A549 (cell line): ENCODE results near the gene RXRA. TPM values are rescaled to one million over a fixed set of nuclear protein-coding genes. Genes with fewer than 3 reads are reported as not detected.
"Not testable (repeated sequence)": the region's sequence is repeated elsewhere in the genome, so short reads cannot be mapped to it uniquely, and the experiment has no call there.

Experiments
- ATAC-seq, 2 experiments: fragments of 200-7000 bp in 1 of 2; fragments of >200 bp in 1 of 2; cut with Nextera tagmentation in 1 of 2; cut with Tn5 transposase in 1 of 2; 3 replicates each; pipeline versions ENCODE4 v1.8.0 to v1.9.1; 2018 to 2020; ENCODE audit warnings: mild to moderate bottlenecking in 1 of 2, moderate library complexity in 1 of 2
- CTCF ChIA-PET: fragments of 300-600 bp; sonication (Branson Sonifier 250); formaldehyde crosslinking; extraction: SDS; loops from one replicate; lab custom pipeline; 2021; ENCODE audit warnings: antibody characterized with exemption, inconsistent platforms; lab: Yijun Ruan, JAX
- POLR2A ChIA-PET: fragments of 350-600 bp; formaldehyde crosslinking; extraction: SDS; loops from one replicate; lab custom pipeline; 2021; ENCODE audit warnings: antibody characterized with exemption, inconsistent platforms; lab: Yijun Ruan, JAX
- DNase-seq, 2 experiments: peaks; one replicate each; pipeline versions ENCODE4 v3.0.0 to v3.0.0-alpha.2; 2011 to 2016; ENCODE audit warnings: low read depth in 1 of 2, low spot score in 1 of 2
- FAIRE-seq: peaks from 2 replicates; lab custom pipeline; 2011; peaks lifted over from hg19 to GRCh38; lab: Jason Lieb, UNC
- H3K27ac ChIP-seq, 2 experiments: fragments of >200 bp; sonication (Bioruptor Twin); formaldehyde crosslinking; 3 replicates each; pipeline ENCODE4 v1.5.1; 2016 to 2017
- H3K4me1 ChIP-seq: fragments of >200 bp; sonication (Bioruptor Twin); formaldehyde crosslinking; 3 replicates; pipeline ENCODE4 v1.6.1; 2016
- H3K4me2 ChIP-seq: fragments of >200 bp; sonication (Bioruptor Twin); formaldehyde crosslinking; 3 replicates; pipeline ENCODE4 v1.6.1; 2016
- H3K4me3 ChIP-seq: fragments of >200 bp; sonication (Bioruptor Twin); formaldehyde crosslinking; 3 replicates; pipeline ENCODE4 v1.5.1; 2016
- H3K9me3 ChIP-seq: fragments of >200 bp; sonication (Bioruptor Twin); formaldehyde crosslinking; 3 replicates; pipeline ENCODE4 v1.6.1; 2016
- CBX2 ChIP-seq: fragments of 200-600 bp; sonication (generic); IDR thresholded peaks from 2 replicates; pipeline ENCODE4 v1.6.1; 2016; ENCODE audit warnings: low read depth, mild to moderate bottlenecking, borderline replicate concordance
- CBX8 ChIP-seq: fragments of 200-600 bp; sonication (generic); IDR thresholded peaks from 2 replicates; pipeline ENCODE4 v1.6.1; 2016
- CEBPB ChIP-seq, 2 experiments: fragments of >200 bp in 1 of 2; sonication (Bioruptor Twin) in 1 of 2; formaldehyde crosslinking in 1 of 2; IDR thresholded peaks; 2 replicates each; pipeline ENCODE4 v1.6.1; 2012 to 2016
- CHD4 ChIP-seq: fragments of 200-600 bp; sonication (generic); IDR thresholded peaks from 2 replicates; pipeline ENCODE4 v1.6.1; 2016; ENCODE audit warnings: antibody characterized with exemption, mild to moderate bottlenecking, borderline replicate concordance
- EHMT2 ChIP-seq: fragments of 200-600 bp; sonication (generic); IDR thresholded peaks from 2 replicates; pipeline ENCODE4 v1.6.1; 2016; ENCODE audit warnings: antibody characterized with exemption, low read depth, mild to moderate bottlenecking, moderate library complexity
- EP300 ChIP-seq, 2 experiments: fragments of >200 bp; sonication (Bioruptor Twin); formaldehyde crosslinking; IDR thresholded peaks; 2 replicates in 1 of 2; 3 replicates in 1 of 2; pipeline ENCODE4 v1.6.1; 2016 to 2017
- FOXS1 ChIP-seq: fragments of 250-450 bp; sonication (Bioruptor Pico); IDR thresholded peaks from 2 replicates; pipeline ENCODE4 v1.5.0; 2020; ENCODE audit warnings: mild to moderate bottlenecking, moderate library complexity
- HOXB13 ChIP-seq: fragments of 250-450 bp; sonication (Bioruptor Pico); IDR thresholded peaks from 2 replicates; pipeline ENCODE4 v1.5.0; 2020; ENCODE audit warnings: low read depth, mild to moderate bottlenecking, moderate library complexity
- JUN ChIP-seq, 2 experiments: fragments of >200 bp; sonication (Bioruptor Twin); formaldehyde crosslinking; IDR thresholded peaks; 2 replicates in 1 of 2; 3 replicates in 1 of 2; pipeline ENCODE4 v1.6.1; 2016 to 2017
- MAZ ChIP-seq: fragments of 150-350 bp; IDR thresholded peaks from 2 replicates; pipeline ENCODE4 v1.6.1; 2014; ENCODE audit warnings: antibody characterized with exemption, low read depth, low read length, borderline replicate concordance
- NFE2L2 ChIP-seq: fragments of 150-350 bp; conservative IDR thresholded peaks from 2 replicates; pipeline ENCODE4 v1.6.1; 2014; ENCODE audit warnings: low read length
- POLR2A ChIP-seq: IDR thresholded peaks from 2 replicates; pipeline ENCODE4 v1.6.1; 2012; ENCODE audit warnings: mild to moderate bottlenecking, low read length
- POLR2AphosphoS2 ChIP-seq: conservative IDR thresholded peaks from 2 replicates; pipeline ENCODE4 v1.6.1; 2012; ENCODE audit warnings: low read length, improper control_type of control experiment, inconsistent platforms
- RARB ChIP-seq: fragments of 250-450 bp; sonication (Bioruptor Pico); IDR thresholded peaks from 2 replicates; pipeline ENCODE4 v1.8.0; 2021; ENCODE audit warnings: mild to moderate bottlenecking, moderate library complexity
- RFX5 ChIP-seq: fragments of 450-650 bp; IDR thresholded peaks from 2 replicates; pipeline ENCODE4 v1.7.1; 2014; ENCODE audit warnings: antibody characterized with exemption, mild to moderate bottlenecking, moderate library complexity
- TP53 ChIP-seq: fragments of 250-450 bp; sonication (Bioruptor Pico); IDR thresholded peaks from 2 replicates; pipeline ENCODE4 v1.5.0; 2021; ENCODE audit warnings: mild to moderate bottlenecking, moderate library complexity
- ZC3H11A ChIP-seq: fragments of 450-650 bp; IDR thresholded peaks from 2 replicates; pipeline ENCODE4 v1.6.1; 2014; ENCODE audit warnings: antibody characterized with exemption, mild to moderate bottlenecking
- WGBS: methylation state at CpG from one replicate; pipeline ENCODE4 v1.1.6; 2017; ENCODE audit errors: missing lambda C conversion rate; 5-methylcytosine and 5-hydroxymethylcytosine counted together
- polyA plus RNA-seq, 4 experiments: library from polyadenylated mRNA; depleted of rRNA in 3 of 4; stranded (reverse); fragments of >200 nt; fragmentation: RNase III in 1 of 4; extraction: RNeasy Plus Mini Kit Qiagen cat#74134 plus additional on column Dnase treatment in 1 of 4; gene quantifications; 2 replicates in 3 of 4; 3 replicates in 1 of 4; pipeline ENCODE4 v1.2.3, GENCODE V29; 2011 to 2017
- TF ChIP-seq, protein P1 (sequence below): fragments of 250-450 bp; sonication (Bioruptor Pico); IDR thresholded peaks from 2 replicates; pipeline ENCODE4 v1.5.0; 2020; ENCODE audit warnings: low read depth, mild to moderate bottlenecking, moderate library complexity
- TF ChIP-seq, protein P2 (sequence below): fragments of 250-450 bp; sonication (Bioruptor Pico); IDR thresholded peaks from 2 replicates; pipeline ENCODE4 v1.5.0; 2021; ENCODE audit warnings: mild to moderate bottlenecking, moderate library complexity, borderline replicate concordance

The RXRA gene
- polyA plus RNA-seq, 2 of the 4 experiments (the other 2 are of a cell fraction), result 6.6 to 23.9 TPM

DNA sequence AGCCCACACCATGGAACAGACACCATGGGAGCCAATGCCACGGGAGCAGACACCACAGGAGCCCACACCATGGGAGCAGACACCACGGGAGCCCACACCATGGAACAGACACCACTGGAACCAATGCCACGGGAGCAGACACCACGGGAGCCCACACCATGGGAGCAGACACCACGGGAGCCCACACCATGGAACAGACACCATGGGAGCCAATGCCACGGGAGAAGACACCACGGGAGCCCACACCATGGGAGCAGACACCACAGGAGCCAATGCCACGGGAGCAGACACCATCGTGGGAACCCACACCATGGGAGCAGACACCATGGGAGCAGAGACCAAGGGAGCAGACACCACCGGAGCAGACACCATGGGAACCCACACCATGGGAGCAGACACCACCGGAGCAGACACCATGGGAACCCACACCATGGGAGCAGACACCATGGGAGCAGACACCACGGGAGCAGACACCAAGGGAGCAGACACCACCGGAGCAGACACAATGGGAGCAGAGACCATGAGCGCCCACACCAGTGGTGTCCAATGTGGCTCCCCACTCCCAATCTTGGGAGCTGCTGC is 17.5 kb upstream of the RXRA start:
- H3K27ac ChIP-seq, H3K4me2 ChIP-seq, CTCF ChIA-PET, H3K9me3 ChIP-seq, DNase-seq, POLR2A ChIA-PET, H3K4me3 ChIP-seq, ATAC-seq, H3K4me1 ChIP-seq, FAIRE-seq: not testable (repeated sequence)
- 24% methylated on average over 12 of the region's 14 CpGs for WGBS

DNA sequence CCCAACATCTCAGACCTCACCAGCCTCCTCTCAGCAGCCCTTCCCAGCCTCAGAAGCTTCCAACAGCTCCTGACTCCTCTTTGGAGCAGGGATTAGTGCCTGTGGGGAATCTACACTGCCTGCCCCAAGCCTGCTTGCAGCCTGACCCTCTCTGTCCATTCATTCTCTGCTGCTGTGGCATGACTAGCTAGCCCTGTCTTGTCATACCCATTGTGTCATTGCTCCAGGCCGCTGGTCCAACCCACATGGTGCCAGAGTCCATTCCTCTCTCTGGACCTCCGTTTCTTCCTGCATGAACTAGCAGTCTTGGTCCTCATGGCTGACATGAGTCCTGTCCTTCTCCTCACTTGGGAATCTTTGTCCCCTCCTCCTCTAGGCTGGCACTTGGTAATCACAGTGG is 12.8 kb upstream of the RXRA start:
- Histone ChIP-seq H3K27ac (no peak overlapping the region), H3K9me3 (peaks cover 7% of the 10 kb centered on the region; the same call in 2 of the 3 replicates), H3K4me1 (peaks cover 9% of the 10 kb centered on the region), H3K4me2 (no peak overlapping the region), H3K4me3 (no peak overlapping the region)
- WGBS, result 57% methylated on average over 2 of the region's 2 CpGs
- ChIA-PET CTCF (no interaction called here), POLR2A (no interaction called here)
- DNase-seq, result no peak
- no peak for FAIRE-seq
- no peak for TF ChIP-seq CBX2
- no peak for TF ChIP-seq CEBPB (IDR thresholded peaks at IDR 0.05)
- no peak for TF ChIP-seq JUN (IDR thresholded peaks at IDR 0.05)
- no peak for TF ChIP-seq TP53 (CRISPR knock-in tag)
- no peak for TF ChIP-seq POLR2AphosphoS2
- TF ChIP-seq RFX5, result no peak
- ATAC-seq, result no peak

DNA sequence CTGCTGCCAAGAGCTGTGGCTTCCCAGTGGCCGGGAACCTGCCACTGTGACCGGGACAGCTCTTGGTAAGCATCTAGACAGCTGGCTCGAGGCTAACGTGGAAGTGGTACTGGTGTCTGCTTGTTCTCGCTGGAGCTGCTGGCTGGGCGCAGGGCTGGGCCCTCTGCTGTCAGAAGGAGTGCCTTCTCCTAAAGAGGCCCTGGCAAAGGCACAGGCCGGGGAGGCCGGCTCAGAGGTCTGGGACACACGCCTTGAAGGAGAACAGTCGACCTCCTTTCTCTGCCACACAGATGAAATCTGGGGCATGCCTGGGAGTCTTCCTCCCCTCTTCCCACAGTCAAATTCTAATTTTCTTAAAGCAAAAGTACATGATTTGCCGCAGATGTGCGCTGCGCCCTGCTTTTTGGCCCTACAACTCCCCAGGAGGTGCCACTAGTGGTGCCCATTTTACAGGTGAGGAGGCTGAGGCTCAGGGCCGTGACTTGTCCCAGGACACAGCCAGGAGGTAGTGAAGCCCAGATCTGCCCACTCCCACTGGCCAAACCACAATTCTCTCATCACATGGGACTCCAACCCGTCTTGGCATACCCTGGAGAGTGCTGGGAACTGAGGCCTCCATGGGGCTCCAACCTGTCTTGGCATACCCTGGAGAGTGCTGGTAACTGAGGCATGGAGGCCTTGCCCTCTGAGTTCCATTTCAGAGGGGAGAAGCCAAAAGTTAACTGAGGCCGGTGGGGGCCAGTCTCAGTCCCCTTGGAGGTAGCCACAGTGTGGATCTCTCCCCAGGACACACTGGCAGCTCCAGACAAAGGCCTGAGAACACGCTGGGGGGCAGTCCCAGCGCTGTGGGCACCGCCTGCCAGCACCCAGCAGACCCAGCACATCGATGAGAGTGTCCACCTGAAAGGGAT is 12.0 kb upstream of the RXRA start:
- TF ChIP-seq POLR2AphosphoS2 (no peak), HOXB13 (no peak), POLR2A (no peak), CEBPB (IDR thresholded peaks at IDR 0.05) (no peak), MAZ (no peak), EP300 (IDR thresholded peaks at IDR 0.05) (no peak), NFE2L2 (no peak), ZC3H11A (no peak), TP53 (CRISPR knock-in tag) (no peak), CHD4 (no peak), CBX8 (no peak), RARB (CRISPR knock-in tag) (no peak), RFX5 (no peak), EHMT2 (no peak), FOXS1 (CRISPR knock-in tag) (no peak)
- TF ChIP-seq, protein P1, sequence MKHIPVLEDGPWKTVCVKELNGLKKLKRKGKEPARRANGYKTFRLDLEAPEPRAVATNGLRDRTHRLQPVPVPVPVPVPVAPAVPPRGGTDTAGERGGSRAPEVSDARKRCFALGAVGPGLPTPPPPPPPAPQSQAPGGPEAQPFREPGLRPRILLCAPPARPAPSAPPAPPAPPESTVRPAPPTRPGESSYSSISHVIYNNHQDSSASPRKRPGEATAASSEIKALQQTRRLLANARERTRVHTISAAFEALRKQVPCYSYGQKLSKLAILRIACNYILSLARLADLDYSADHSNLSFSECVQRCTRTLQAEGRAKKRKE (CRISPR knock-in tag), result no peak
- TF ChIP-seq, protein P2, sequence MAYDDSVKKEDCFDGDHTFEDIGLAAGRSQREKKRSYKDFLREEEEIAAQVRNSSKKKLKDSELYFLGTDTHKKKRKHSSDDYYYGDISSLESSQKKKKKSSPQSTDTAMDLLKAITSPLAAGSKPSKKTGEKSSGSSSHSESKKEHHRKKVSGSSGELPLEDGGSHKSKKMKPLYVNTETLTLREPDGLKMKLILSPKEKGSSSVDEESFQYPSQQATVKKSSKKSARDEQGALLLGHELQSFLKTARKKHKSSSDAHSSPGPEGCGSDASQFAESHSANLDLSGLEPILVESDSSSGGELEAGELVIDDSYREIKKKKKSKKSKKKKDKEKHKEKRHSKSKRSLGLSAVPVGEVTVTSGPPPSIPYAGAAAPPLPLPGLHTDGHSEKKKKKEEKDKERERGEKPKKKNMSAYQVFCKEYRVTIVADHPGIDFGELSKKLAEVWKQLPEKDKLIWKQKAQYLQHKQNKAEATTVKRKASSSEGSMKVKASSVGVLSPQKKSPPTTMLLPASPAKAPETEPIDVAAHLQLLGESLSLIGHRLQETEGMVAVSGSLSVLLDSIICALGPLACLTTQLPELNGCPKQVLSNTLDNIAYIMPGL (CRISPR knock-in tag), result no peak
- Histone ChIP-seq H3K27ac (no peak overlapping the region), H3K4me3 (no peak overlapping the region), H3K4me2 (no peak overlapping the region), H3K9me3 (peaks cover 7% of the 10 kb centered on the region; the same call in 2 of the 3 replicates), H3K4me1 (peaks cover 10% of the 10 kb centered on the region)
- CTCF ChIA-PET, result interaction anchor here (1.0 to 2.2 kb wide), 2 partner anchors 40 to 144 kb away, joined by 3 to 9 read pairs; no protein-coding TSS in a partner anchor
- POLR2A ChIA-PET, result interaction anchor here (1.6 kb wide), 1 partner anchor 11 kb away, joined by 6 read pairs; no protein-coding TSS in a partner anchor
- 86% methylated on average over 17 of the region's 20 CpGs for WGBS
- FAIRE-seq, result no peak
- peak in 1 of 2 experiments; percentile 16; a peak in 1 of 6 replicates for ATAC-seq
- DNase-seq, result no peak
